HepG2 (cell line): ENCODE data around the gene TUBGCP5. TPM values are rescaled to one million over a fixed set of nuclear protein-coding genes. Genes with fewer than 3 reads are reported as not detected.

Experiments
- HIVEP1 ChIP-seq: sonication (generic); formaldehyde crosslinking; IDR thresholded peaks from 2 replicates; pipeline ENCODE4 v1.4.0; 2020; ENCODE audit warnings: mild to moderate bottlenecking, missing genetic modification reagents
- HOXA3 ChIP-seq: sonication (generic); formaldehyde crosslinking; IDR thresholded peaks from 2 replicates; pipeline ENCODE4 v1.5.0; 2020; ENCODE audit warnings: missing genetic modification reagents
- ISL2 ChIP-seq: sonication (generic); formaldehyde crosslinking; IDR thresholded peaks from 2 replicates; pipeline ENCODE4 v1.5.0; 2020; ENCODE audit warnings: missing genetic modification reagents
- MEIS2 ChIP-seq: sonication (generic); formaldehyde crosslinking; IDR thresholded peaks from 2 replicates; pipeline ENCODE4 v1.9.0; 2021; ENCODE audit warnings: mild to moderate bottlenecking, missing genetic modification reagents
- NFKBIZ ChIP-seq: IDR thresholded peaks from 2 replicates; pipeline ENCODE4 v1.6.1; 2018; ENCODE audit warnings: missing genetic modification reagents, missing compliant biosample characterization
- PAX8 ChIP-seq: sonication (generic); formaldehyde crosslinking; IDR thresholded peaks from 2 replicates; pipeline ENCODE4 v1.8.0; 2022; ENCODE audit warnings: mild to moderate bottlenecking, missing genetic modification reagents, borderline replicate concordance
- POGZ ChIP-seq: sonication (generic); formaldehyde crosslinking; IDR thresholded peaks from 2 replicates; pipeline ENCODE4 v1.4.0; 2020; ENCODE audit warnings: mild to moderate bottlenecking, missing genetic modification reagents
- RAD21 ChIP-seq: fragments of 450-650 bp; formaldehyde crosslinking; IDR thresholded peaks from 2 replicates; pipeline ENCODE4 v1.5.0; 2020; ENCODE audit warnings: mild to moderate bottlenecking
- REPIN1 ChIP-seq: sonication (generic); formaldehyde crosslinking; IDR thresholded peaks from 2 replicates; pipeline ENCODE4 v1.8.0; 2022; ENCODE audit warnings: missing genetic modification reagents, low read depth, mild to moderate bottlenecking, borderline replicate concordance
- TRIM24 ChIP-seq: sonication (generic); formaldehyde crosslinking; IDR thresholded peaks from 2 replicates; pipeline ENCODE4 v1.8.0; 2022; ENCODE audit warnings: mild to moderate bottlenecking, missing genetic modification reagents
- ZFP91 ChIP-seq: sonication (generic); formaldehyde crosslinking; IDR thresholded peaks from 2 replicates; pipeline ENCODE4 v1.9.0; 2022; ENCODE audit warnings: missing genetic modification reagents, mild to moderate bottlenecking, borderline replicate concordance
- ZNF24 ChIP-seq: fragments of 450-650 bp; IDR thresholded peaks from 2 replicates; pipeline ENCODE4 v1.6.1; 2017; ENCODE audit warnings: antibody characterized with exemption, mild to moderate bottlenecking
- ZNF292 ChIP-seq: sonication (generic); formaldehyde crosslinking; IDR thresholded peaks from 2 replicates; pipeline ENCODE4 v1.8.1; 2022; ENCODE audit warnings: mild to moderate bottlenecking, low read depth, missing genetic modification reagents, borderline replicate concordance
- ZNF616 ChIP-seq: sonication (generic); formaldehyde crosslinking; IDR thresholded peaks from 2 replicates; pipeline ENCODE4 v1.5.0; 2020; ENCODE audit warnings: low read depth, mild to moderate bottlenecking, missing genetic modification reagents
- ZNF749 ChIP-seq: sonication (generic); formaldehyde crosslinking; IDR thresholded peaks from 2 replicates; pipeline ENCODE4 v1.8.0; 2022; ENCODE audit warnings: mild to moderate bottlenecking, missing genetic modification reagents, moderate library complexity, borderline replicate concordance
- ZNF773 ChIP-seq: sonication (generic); formaldehyde crosslinking; IDR thresholded peaks from 2 replicates; pipeline ENCODE4 v1.4.0; 2020; ENCODE audit warnings: missing genetic modification reagents, borderline replicate concordance
- ZNF788 ChIP-seq: sonication (generic); formaldehyde crosslinking; IDR thresholded peaks from 2 replicates; pipeline ENCODE4 v1.5.0; 2020; ENCODE audit warnings: mild to moderate bottlenecking, missing genetic modification reagents, borderline replicate concordance
- polyA plus RNA-seq, 8 experiments: library from polyadenylated mRNA; depleted of rRNA in 3 of 8; stranded (reverse) in 7 of 8; unstranded in 1 of 8; fragments of >200 nt; fragmentation: Illumina TruSeq in 4 of 8; extraction: Trizol in 4 of 8; gene quantifications; 2 replicates each; pipeline versions ENCODE4 v1.2.1 to v1.2.3, GENCODE V29; 2011 to 2016; ENCODE audit warnings: low read depth in 4 of 8, missing spikeins in 1 of 8, mixed read lengths in 1 of 8; ENCODE audit not compliant: insufficient read depth in 1 of 8
- total RNA-seq, 5 experiments: library from RNA; depleted of rRNA; stranded (reverse); fragments of >200 nt; fragmentation: Illumina TruSeq; extraction: Trizol; gene quantifications; 2 replicates each; pipeline ENCODE4 v1.2.3, GENCODE V29; 2016; ENCODE audit warnings: low read depth in 1 of 5
- TF ChIP-seq, protein P1 (sequence below): IDR thresholded peaks from 2 replicates; pipeline ENCODE4 v1.6.1; 2016; ENCODE audit warnings: missing compliant biosample characterization, missing genetic modification reagents, borderline replicate concordance
- TF ChIP-seq, protein P2 (sequence below), 2 experiments: sonication (generic) in 1 of 2; formaldehyde crosslinking in 1 of 2; IDR thresholded peaks; 2 replicates each; pipeline versions ENCODE4 v1.4.0 to v1.6.1; 2018 to 2020; ENCODE audit warnings: missing genetic modification reagents in 2 of 2, borderline replicate concordance in 1 of 2, low read depth in 1 of 2, mild to moderate bottlenecking in 1 of 2, missing biosample characterization in 1 of 2
- TF ChIP-seq, protein P3 (sequence below): sonication (generic); formaldehyde crosslinking; IDR thresholded peaks from 2 replicates; pipeline ENCODE4 v1.4.0; 2020; ENCODE audit warnings: mild to moderate bottlenecking, missing genetic modification reagents
- TF ChIP-seq, protein P4 (sequence below): sonication (generic); formaldehyde crosslinking; IDR thresholded peaks from 2 replicates; pipeline ENCODE4 v1.4.0; 2020; ENCODE audit warnings: missing genetic modification reagents

TUBGCP5 gene
- total and polyA plus RNA-seq, 2 of the 13 experiments (the other 11 are each of a cell fraction or from before 2014, with no cell fraction given): 7.2 to 25.0 TPM

DNA sequence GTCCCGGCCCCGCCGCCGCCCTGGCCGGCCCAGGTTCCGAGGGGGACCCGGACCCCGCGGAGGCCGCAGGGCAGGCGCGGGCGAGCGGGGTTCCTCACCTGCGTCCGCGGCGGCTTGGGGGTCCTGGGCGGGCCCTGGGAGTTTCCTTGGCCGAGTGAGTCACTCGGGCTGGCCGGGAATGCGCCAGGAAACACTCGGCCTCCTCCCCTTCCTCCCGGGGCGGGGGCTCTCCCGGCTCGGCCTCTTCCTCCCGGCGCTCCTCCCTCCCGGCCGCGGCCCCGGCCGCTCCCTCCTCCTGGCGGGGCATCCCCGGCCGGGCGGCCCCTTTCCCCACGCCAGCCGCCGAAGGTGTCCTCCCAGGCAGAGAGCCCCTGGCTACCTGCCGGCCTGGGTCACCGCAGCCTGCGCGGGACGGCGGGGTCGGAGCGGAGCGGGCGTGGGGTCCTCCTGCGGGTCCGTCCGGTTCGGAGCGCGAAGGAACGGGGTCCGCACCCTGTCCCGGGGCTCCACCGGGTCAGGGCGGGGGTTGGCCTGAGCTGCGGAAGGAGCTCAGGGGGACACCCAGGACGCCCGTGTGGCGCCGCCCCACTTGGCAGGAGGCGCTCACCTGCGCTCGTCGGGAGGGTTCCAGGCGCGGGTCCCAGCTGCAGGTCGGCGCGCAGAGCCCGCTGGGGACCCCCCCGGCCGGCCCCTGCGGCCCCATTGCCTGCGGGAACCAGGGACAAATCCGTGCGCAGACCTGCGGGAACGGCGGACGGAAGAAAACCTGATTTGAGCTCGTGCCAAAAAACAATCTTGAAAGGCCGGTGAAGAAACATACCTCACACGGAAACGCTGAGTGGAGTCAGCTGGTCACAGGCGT, 58.9 kb downstream of the TUBGCP5 start, which contains the start of gene CYFIP1 (continued):
- TF ChIP-seq, protein P1, sequence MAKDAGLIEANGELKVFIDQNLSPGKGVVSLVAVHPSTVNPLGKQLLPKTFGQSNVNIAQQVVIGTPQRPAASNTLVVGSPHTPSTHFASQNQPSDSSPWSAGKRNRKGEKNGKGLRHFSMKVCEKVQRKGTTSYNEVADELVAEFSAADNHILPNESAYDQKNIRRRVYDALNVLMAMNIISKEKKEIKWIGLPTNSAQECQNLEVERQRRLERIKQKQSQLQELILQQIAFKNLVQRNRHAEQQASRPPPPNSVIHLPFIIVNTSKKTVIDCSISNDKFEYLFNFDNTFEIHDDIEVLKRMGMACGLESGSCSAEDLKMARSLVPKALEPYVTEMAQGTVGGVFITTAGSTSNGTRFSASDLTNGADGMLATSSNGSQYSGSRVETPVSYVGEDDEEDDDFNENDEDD (CRISPR knock-in tag): peak; percentile 39; the same call in 1 of the 2 replicates
- TF ChIP-seq NFKBIZ (CRISPR knock-in tag) (no peak; the same call in 1 of the 2 replicates), ZNF749 (peak; percentile 73; the same call in 1 of the 2 replicates), ZNF24 (no peak), HIVEP1 (CRISPR knock-in tag) (peak; percentile 84; the same call in 1 of the 2 replicates), RAD21 (CRISPR knock-in tag) (0 out of 2 replicates have a peak, but pooled peaks have one; percentile 6), ZNF788 (0 out of 2 replicates have a peak, but pooled peaks have one; percentile 68), PAX8 (CRISPR knock-in tag) (peak; percentile 28; the same call in 1 of the 2 replicates), ZNF616 (CRISPR knock-in tag) (0 out of 2 replicates have a peak, but pooled peaks have one; percentile 30), ZFP91 (peak; percentile 85; the same call in 1 of the 2 replicates), ZNF773 (CRISPR knock-in tag) (no peak), MEIS2 (CRISPR knock-in tag) (peak; percentile 24; the same call in 1 of the 2 replicates), REPIN1 (CRISPR knock-in tag) (peak; percentile 17; the same call in 1 of the 2 replicates), HOXA3 (CRISPR knock-in tag) (peak; percentile 27; the same call in 1 of the 2 replicates), POGZ (CRISPR knock-in tag) (peak; percentile 42; the same call in 1 of the 2 replicates), ZNF292 (CRISPR knock-in tag) (no peak), ISL2 (CRISPR knock-in tag) (peak; percentile 64; the same call in 1 of the 2 replicates), TRIM24 (no peak)
- TF ChIP-seq, protein P2, sequence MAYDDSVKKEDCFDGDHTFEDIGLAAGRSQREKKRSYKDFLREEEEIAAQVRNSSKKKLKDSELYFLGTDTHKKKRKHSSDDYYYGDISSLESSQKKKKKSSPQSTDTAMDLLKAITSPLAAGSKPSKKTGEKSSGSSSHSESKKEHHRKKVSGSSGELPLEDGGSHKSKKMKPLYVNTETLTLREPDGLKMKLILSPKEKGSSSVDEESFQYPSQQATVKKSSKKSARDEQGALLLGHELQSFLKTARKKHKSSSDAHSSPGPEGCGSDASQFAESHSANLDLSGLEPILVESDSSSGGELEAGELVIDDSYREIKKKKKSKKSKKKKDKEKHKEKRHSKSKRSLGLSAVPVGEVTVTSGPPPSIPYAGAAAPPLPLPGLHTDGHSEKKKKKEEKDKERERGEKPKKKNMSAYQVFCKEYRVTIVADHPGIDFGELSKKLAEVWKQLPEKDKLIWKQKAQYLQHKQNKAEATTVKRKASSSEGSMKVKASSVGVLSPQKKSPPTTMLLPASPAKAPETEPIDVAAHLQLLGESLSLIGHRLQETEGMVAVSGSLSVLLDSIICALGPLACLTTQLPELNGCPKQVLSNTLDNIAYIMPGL (CRISPR knock-in tag; IDR thresholded peaks at IDR 0.05; ENCODE audit: borderline replicate concordance in 1 of 2, low read depth in 1 of 2): peak; percentile 41 to 71; a peak in 3 of 4 replicates
- TF ChIP-seq, protein P3, sequence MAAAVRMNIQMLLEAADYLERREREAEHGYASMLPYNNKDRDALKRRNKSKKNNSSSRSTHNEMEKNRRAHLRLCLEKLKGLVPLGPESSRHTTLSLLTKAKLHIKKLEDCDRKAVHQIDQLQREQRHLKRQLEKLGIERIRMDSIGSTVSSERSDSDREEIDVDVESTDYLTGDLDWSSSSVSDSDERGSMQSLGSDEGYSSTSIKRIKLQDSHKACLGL: peak; percentile 88
- TF ChIP-seq, protein P4, sequence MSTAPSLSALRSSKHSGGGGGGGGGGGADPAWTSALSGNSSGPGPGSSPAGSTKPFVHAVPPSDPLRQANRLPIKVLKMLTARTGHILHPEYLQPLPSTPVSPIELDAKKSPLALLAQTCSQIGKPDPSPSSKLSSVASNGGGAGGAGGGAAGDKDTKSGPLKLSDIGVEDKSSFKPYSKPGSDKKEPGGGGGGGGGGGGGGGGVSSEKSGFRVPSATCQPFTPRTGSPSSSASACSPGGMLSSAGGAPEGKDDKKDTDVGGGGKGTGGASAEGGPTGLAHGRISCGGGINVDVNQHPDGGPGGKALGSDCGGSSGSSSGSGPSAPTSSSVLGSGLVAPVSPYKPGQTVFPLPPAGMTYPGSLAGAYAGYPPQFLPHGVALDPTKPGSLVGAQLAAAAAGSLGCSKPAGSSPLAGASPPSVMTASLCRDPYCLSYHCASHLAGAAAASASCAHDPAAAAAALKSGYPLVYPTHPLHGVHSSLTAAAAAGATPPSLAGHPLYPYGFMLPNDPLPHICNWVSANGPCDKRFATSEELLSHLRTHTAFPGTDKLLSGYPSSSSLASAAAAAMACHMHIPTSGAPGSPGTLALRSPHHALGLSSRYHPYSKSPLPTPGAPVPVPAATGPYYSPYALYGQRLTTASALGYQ (CRISPR knock-in tag): 0 out of 2 replicates have a peak, but pooled peaks have one; percentile 54
